HepG2 (cell line): ENCODE results near the gene CEP57L1. TPM values are rescaled to one million over a fixed set of nuclear protein-coding genes. Genes with fewer than 3 reads are reported as not detected.
A peak's percentile ranks its signal among the peaks of the same experiment; 100 is the strongest.

Experiments
- KLF16 ChIP-seq, 2 experiments: sonication (generic) in 1 of 2; formaldehyde crosslinking in 1 of 2; IDR thresholded peaks; 2 replicates each; pipeline versions ENCODE4 v1.6.1 to v1.8.0; 2016 to 2023; ENCODE audit warnings: missing genetic modification reagents in 2 of 2, missing compliant biosample characterization in 1 of 2
- LRRFIP1 ChIP-seq: sonication (generic); formaldehyde crosslinking; conservative IDR thresholded peaks from 2 replicates; pipeline ENCODE4 v1.4.0; 2020; ENCODE audit warnings: missing genetic modification reagents
- PHB2 ChIP-seq: fragments of 450-650 bp; IDR thresholded peaks from 2 replicates; pipeline ENCODE4 v1.6.1; 2018; ENCODE audit not compliant: partially characterized antibody
- RELA ChIP-seq: sonication (generic); formaldehyde crosslinking; IDR thresholded peaks from 2 replicates; pipeline ENCODE4 v1.4.0; 2020; ENCODE audit warnings: missing genetic modification reagents
- SIN3B ChIP-seq: fragments of 150-350 bp; IDR thresholded peaks from 2 replicates; pipeline ENCODE4 v1.6.1; 2014; ENCODE audit warnings: low read length
- ZBTB40 ChIP-seq, 2 experiments: fragments of 450-650 bp in 1 of 2; sonication (generic) in 1 of 2; formaldehyde crosslinking in 1 of 2; IDR thresholded peaks; 2 replicates each; pipeline versions ENCODE4 v1.6.1 to v1.8.0; 2016 to 2022; ENCODE audit warnings: antibody characterized with exemption in 1 of 2, mild to moderate bottlenecking in 1 of 2, missing genetic modification reagents in 1 of 2
- ZBTB7B ChIP-seq: sonication (generic); formaldehyde crosslinking; IDR thresholded peaks from 2 replicates; pipeline ENCODE4 v1.4.0; 2020; ENCODE audit warnings: missing genetic modification reagents
- ZNF292 ChIP-seq: sonication (generic); formaldehyde crosslinking; IDR thresholded peaks from 2 replicates; pipeline ENCODE4 v1.8.1; 2022; ENCODE audit warnings: mild to moderate bottlenecking, low read depth, missing genetic modification reagents, borderline replicate concordance
- ZNF646 ChIP-seq: sonication (generic); formaldehyde crosslinking; IDR thresholded peaks from 2 replicates; pipeline ENCODE4 v1.9.0; 2021; ENCODE audit warnings: mild to moderate bottlenecking, missing genetic modification reagents
- polyA plus RNA-seq, 8 experiments: library from polyadenylated mRNA; depleted of rRNA in 3 of 8; stranded (reverse) in 7 of 8; unstranded in 1 of 8; fragments of >200 nt; fragmentation: Illumina TruSeq in 4 of 8; extraction: Trizol in 4 of 8; gene quantifications; 2 replicates each; pipeline versions ENCODE4 v1.2.1 to v1.2.3, GENCODE V29; 2011 to 2016; ENCODE audit warnings: low read depth in 4 of 8, missing spikeins in 1 of 8, mixed read lengths in 1 of 8; ENCODE audit not compliant: insufficient read depth in 1 of 8
- total RNA-seq, 5 experiments: library from RNA; depleted of rRNA; stranded (reverse); fragments of >200 nt; fragmentation: Illumina TruSeq; extraction: Trizol; gene quantifications; 2 replicates each; pipeline ENCODE4 v1.2.3, GENCODE V29; 2016; ENCODE audit warnings: low read depth in 1 of 5

Gene CEP57L1
- total and polyA plus RNA-seq, 2 of the 13 experiments (the other 11 are each of a cell fraction or from before 2014, with no cell fraction given), result 7.7 to 15.5 TPM

GRCh38 chr6:109095036-109095834, at the start of gene CEP57L1 (continued):
- TF ChIP-seq ZBTB7B (CRISPR knock-in tag) (0 out of 2 replicates have a peak, but pooled peaks have one; percentile 7), KLF16 (CRISPR knock-in tag; IDR thresholded peaks at IDR 0.05) (no peak; a peak in 1 of 4 replicates), ZBTB40 (IDR thresholded peaks at IDR 0.05) (no peak), ZBTB40 (CRISPR knock-in tag; IDR thresholded peaks at IDR 0.05) (no peak; the same call in none of the 2 replicates), RELA (CRISPR knock-in tag) (peak; percentile 77; the same call in 1 of the 2 replicates), ZNF292 (CRISPR knock-in tag) (no peak), PHB2 (no peak), ZNF646 (CRISPR knock-in tag) (no peak), SIN3B (peak; percentile 73), LRRFIP1 (no peak)
